ENCODE data around the gene NPIPA1. TPM values are rescaled to one million over a fixed set of nuclear protein-coding genes. Genes with fewer than 3 reads are reported as not detected.
A peak's percentile ranks its signal among the peaks of the same experiment; 100 is the strongest.

NPIPA1 gene
- total and polyA plus RNA-seq, 2 of the 13 experiments (the other 11 are each of a cell fraction or from before 2014, with no cell fraction given), result 75.9 to 183 TPM

- TF ChIP-seq MXD3 (CRISPR knock-in tag; IDR thresholded peaks at IDR 0.05) (0 out of 2 replicates have a peak, but pooled peaks have one; percentile 1), CAMTA2 (CRISPR knock-in tag; IDR thresholded peaks at IDR 0.05; ENCODE audit: borderline replicate concordance) (0 out of 2 replicates have a peak, but pooled peaks have one; percentile 25), ETS1 (CRISPR knock-in tag; IDR thresholded peaks at IDR 0.05) (0 out of 2 replicates have a peak, but pooled peaks have one; percentile 70), PREB (CRISPR knock-in tag; IDR thresholded peaks at IDR 0.05) (0 out of 2 replicates have a peak, but pooled peaks have one; percentile 72), ZNF674 (CRISPR knock-in tag; IDR thresholded peaks at IDR 0.05; ENCODE audit: low read depth) (0 out of 2 replicates have a peak, but pooled peaks have one; percentile 14), ZNF235 (CRISPR knock-in tag; IDR thresholded peaks at IDR 0.05; ENCODE audit: borderline replicate concordance) (0 out of 2 replicates have a peak, but pooled peaks have one; percentile 14), NFATC3 (CRISPR knock-in tag; IDR thresholded peaks at IDR 0.05) (0 out of 2 replicates have a peak, but pooled peaks have one; percentile 41), NFKBIZ (CRISPR knock-in tag; IDR thresholded peaks at IDR 0.05) (0 out of 2 replicates have a peak, but pooled peaks have one; percentile 9), ZFP1 (CRISPR knock-in tag; IDR thresholded peaks at IDR 0.05) (0 out of 2 replicates have a peak, but pooled peaks have one; percentile 42), MAF1 (CRISPR knock-in tag; IDR thresholded peaks at IDR 0.05; ENCODE audit: borderline replicate concordance) (0 out of 2 replicates have a peak, but pooled peaks have one; percentile 47), PRDM15 (CRISPR knock-in tag; IDR thresholded peaks at IDR 0.05) (peak; percentile 69; the same call in 1 of the 2 replicates), ZBTB10 (CRISPR knock-in tag; IDR thresholded peaks at IDR 0.05; ENCODE audit: borderline replicate concordance) (peak; percentile 34; the same call in 1 of the 2 replicates), ZNF224 (CRISPR knock-in tag; IDR thresholded peaks at IDR 0.05) (0 out of 2 replicates have a peak, but pooled peaks have one; percentile 7), MTERF4 (CRISPR knock-in tag; IDR thresholded peaks at IDR 0.05) (peak; percentile 31; the same call in 1 of the 2 replicates), ZNF580 (CRISPR knock-in tag; IDR thresholded peaks at IDR 0.05; ENCODE audit: borderline replicate concordance, low read depth) (0 out of 2 replicates have a peak, but pooled peaks have one; percentile 32), ZNF546 (CRISPR knock-in tag; conservative IDR thresholded peaks at IDR 0.05) (0 out of 2 replicates have a peak, but pooled peaks have one; percentile 36)
These were observed 38.4 kb downstream of the NPIPA1 start (continued) for GRCh38 chr16:14975418-14976194.
